HG03175 (cell line): ENCODE data around the gene IRX3.

ENCODE experiments used
- ATAC-seq: cut with Tn5 transposase; IDR thresholded peaks from one replicate; pipeline ENCODE4 v1.9.1; 2021; ENCODE audit warnings: mild to moderate bottlenecking, moderate library complexity; ENCODE audit not compliant: unreplicated experiment

The IRX3 gene

DNA sequence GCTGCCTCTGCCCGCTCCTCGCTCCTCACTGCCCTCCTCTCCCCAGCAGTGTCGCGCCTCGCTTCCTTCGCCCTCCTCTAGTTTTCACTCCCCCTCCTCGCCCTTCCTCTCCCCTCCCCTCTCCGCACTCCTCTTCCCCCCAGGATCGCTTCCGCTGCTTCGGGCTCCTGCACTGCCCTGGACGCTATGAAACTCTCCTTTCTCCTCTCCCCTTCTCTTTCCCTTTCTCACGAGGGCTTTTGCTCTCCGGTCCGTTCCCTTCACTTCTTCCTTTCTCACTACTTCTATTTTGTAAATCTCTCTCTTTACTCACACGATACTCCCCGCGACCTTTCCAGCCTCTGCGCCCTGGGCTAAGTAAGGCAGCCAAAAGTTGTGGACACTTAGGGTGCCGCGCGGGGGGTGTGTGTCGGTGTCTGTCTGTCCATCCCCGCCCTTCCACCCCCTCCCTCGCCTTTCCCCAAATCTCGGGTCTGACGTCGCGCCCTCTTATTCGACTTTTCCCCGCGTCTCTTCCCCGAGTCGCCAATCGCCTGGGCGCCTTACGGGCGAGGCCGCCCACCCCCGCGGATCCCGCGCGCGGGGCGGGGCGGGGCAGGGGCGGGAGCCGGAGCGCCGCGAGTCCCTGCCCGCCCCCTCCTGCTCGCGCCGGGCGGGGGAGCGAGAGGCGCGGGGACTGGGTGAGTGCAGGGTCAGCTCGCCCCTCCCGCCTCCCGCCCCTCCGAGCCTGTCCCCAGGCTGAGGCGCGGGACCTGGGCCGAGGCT, at the start of gene IRX3:
Gene IRX3, minus strand, starts transcription at position 422 of the 765 bp plus-strand sequence. CDS start 737 bp downstream, outside the sequence.
- ATAC-seq: no peak

DNA sequence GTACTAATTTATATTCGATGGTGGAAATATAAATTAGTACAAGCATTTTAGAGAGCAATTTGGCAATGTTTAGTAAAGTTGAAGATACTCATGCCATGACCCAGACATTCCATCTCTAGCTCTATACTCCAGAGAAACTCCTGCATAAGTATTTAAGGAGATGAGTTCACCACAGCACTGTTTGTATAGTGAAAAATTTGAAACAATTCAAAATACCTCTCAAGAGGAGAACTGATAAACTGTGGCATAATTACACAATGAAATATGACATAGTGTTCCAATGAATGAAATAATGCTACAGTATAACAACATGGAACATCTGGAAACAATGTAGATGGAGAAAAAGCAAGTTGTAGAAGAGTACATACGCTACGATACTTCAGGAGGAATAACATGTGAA, 48.6 kb upstream of the IRX3 start:
- no peak for ATAC-seq

DNA sequence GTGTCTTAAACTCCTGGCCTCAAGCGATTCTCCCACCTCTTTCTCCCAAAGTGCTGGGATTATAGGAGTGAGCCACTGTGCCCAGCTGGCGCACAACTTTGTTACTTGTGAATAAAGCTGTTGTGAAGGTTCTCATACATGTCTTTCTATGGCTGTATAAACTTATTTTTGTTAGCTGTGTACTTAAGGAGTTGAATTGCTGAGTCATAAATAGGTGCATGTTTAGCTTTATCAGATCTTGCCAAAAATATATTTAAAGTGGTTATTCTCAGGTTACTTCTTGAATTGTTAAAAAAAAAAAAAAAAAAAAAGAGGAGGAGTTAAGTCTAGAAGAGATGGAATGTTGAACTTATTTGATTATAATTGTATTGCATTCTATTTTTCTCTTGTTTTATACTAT, 47.6 kb upstream of the IRX3 start:
- no peak for ATAC-seq

DNA sequence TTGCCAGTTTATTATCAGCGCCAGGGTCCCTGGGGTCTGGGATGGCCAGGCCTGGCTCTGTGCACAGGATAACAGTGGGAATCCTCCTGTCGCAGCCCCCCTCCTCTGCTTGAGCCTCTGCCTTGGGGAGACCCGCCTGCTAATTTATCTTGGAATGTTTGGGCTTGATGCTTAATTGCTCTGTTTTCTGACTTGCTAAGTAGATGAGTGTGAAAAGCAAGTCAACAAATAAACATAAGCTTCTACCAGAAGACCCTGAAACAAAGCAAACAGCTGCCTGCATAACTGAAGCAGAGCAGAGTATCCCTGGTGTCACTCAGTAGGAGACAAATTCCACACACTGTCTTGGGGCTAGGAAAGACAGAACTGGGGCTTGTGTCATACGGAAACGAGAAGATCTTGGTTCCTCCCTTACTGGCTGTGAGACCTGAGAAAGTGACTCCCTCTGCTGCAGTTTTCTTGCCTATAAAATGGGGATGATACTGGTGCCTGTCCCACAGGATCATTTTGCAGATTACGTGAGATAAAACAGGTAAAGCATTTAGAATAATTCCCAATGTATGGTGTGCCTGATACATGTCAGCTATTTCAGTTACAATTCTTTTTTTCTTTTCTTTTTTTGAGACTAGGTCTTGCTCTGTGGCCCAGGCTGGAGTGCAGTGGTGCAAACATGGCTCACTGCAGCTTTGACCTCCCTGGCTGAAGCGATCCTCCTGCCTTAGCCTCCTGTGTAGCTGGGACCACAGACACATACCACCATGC, 44.8 kb upstream of the IRX3 start:
- ATAC-seq: no peak

DNA sequence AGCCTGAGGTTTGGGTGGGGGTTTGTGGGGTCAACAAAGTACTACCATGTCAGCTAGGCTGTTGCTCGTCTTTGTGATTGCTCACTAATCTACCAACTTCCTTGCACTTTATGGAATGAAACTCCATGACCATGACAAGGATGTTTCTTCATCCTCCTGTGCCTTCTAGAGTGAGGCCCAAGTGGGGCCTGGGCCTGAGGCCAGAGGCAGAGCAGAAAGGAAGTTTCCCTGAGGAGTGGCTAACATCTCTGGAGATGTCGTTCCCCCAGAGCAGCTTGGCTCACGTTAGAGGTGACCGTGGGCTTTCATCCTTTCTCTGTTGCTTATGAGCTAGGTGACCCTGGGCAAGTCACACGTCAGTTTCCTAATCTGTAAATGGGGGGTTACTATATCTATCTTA, 41.0 kb upstream of the IRX3 start:
- no peak for ATAC-seq

DNA sequence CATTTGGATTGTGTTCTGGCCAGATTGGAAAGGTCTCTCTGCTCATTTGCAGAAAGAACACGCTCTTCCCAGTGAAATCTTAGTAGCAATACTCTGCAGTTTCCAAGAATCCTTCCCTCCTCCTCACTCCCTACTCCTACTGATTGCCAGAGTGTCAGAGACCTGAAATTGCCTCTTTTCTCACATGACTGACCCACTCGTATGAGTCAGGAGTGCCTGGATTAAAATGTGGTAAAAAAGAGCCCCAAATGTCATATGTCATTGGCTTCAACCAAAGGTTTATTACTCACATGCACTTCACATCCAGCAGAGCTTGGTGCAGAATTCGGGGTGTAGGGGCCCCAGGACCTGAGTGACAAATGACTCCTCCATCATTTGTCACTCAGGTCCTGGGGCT, 39.7 kb upstream of the IRX3 start:
- ATAC-seq: no peak

DNA sequence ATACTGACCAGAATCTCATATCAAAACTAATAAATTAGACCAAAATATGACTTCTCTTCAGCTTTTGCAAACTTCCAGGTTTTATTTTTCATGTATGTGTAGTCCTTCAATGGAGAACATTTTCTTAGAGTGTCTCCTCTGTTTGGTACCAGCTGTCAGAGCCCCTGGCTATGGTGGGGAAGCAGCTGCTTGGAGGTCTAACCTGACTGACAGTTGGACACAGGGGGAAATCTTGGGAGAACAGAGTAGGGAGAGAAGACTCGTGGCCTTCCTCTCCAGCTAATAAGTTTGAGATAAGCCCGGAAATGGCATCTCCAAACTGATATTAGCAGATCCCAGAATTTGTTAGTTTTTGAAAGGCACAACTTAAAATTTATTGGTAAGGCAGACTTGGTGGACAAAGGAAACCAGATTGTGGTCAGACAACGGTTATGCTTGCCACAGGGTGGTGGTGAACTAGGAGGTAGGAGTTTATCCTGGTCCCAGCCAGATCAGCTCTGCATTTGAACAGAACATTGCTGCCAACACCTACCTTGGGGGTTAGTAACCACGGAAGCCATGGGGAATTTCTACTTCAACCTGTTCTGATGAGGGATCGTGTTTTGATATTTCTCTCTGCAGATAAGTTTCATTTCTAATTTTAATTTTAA, 39.2 kb upstream of the IRX3 start:
- no peak for ATAC-seq

DNA sequence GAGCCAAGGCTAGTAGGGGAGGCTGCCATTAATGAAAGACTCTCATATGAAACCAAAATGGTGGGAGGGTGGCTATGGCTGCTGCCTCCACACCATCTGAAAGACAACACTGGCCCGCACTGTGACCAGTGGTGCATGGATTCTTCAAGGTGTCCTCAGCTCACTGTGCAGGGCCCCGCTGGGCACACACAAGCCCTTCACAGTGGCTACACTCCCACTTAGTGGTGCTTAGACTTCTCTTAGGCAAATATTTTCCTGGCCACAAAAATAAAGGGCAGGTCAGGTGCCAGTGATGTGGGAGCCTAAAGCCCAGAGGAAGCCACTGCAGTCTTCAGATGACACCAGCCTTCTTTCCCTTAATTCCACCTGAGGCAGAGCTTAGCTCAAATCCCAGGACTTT, 38.1 kb upstream of the IRX3 start:
- no peak for ATAC-seq

DNA sequence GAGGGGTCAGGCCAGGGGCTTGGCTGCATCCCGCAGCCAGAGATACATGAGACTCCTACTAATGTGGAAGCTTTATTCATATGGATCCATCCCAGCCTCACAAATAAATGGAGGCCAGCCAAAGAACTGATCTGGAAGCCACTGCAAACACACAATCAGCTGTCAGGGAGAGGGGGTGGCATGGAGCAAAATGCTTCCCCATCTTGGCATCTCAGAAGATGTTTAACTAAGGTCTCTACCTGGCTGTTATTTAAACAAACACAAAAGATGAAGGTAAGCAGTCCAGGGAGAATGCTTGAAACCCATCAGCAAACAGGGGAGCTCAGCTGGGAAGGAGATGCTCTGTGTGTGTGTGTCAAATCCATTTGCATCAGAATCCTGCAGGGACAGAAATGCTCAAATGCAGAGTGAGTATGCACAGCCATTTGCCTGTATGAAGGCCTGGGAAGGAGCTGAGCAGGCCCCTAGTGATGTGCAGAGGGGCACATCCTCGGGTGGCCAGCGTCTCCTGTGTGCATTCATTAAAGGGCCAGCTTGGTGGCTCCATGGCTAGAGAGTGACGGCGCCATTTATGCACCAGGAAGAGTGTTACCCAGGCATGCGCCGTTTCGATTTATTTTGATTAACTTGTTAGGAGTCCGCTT, 34.2 kb upstream of the IRX3 start:
- no peak for ATAC-seq

DNA sequence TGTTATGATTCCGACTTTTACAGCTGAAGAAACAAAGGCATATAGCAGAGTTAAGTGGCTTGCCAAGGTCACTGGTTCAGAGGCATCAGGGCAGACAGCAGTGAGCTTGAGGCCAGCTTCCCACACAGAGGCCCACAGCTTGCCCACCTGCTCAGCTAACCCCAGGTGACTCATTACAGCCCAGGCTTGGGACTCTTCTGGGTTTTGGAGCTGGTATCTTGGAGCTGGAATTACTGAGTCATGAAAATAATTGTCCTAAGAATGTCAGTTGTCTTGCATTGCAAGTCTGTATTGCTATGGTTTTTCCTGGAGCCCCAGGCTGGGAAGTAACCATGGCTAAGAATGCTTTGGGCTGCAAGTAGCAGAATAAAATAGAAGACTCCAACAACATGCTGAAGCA, 32.4 kb upstream of the IRX3 start:
- no peak for ATAC-seq

DNA sequence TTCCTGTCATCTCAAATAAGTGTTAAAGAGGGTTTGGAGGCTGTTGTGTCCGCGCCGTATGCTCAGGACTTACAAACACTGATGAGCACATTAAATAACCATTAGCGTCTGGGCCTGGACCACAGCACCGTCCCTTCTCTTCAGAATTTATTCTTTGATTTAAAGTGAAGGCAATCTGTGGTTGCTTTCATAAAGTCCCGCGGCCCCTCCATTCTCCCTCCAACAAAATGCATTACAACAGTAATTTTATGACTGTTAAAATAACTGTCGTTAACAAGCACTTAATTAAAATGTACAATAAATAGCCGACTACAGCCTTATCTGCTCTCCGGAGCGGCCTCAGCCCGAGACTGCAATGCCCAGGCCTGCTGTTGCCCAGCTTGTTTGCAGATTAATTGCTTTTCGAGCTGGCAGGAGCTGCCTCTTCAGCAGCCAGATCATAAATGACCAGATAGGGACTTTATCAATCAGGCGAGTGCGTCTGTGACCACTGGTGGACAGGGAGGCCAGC, 30.6 kb upstream of the IRX3 start:
- no peak for ATAC-seq

DNA sequence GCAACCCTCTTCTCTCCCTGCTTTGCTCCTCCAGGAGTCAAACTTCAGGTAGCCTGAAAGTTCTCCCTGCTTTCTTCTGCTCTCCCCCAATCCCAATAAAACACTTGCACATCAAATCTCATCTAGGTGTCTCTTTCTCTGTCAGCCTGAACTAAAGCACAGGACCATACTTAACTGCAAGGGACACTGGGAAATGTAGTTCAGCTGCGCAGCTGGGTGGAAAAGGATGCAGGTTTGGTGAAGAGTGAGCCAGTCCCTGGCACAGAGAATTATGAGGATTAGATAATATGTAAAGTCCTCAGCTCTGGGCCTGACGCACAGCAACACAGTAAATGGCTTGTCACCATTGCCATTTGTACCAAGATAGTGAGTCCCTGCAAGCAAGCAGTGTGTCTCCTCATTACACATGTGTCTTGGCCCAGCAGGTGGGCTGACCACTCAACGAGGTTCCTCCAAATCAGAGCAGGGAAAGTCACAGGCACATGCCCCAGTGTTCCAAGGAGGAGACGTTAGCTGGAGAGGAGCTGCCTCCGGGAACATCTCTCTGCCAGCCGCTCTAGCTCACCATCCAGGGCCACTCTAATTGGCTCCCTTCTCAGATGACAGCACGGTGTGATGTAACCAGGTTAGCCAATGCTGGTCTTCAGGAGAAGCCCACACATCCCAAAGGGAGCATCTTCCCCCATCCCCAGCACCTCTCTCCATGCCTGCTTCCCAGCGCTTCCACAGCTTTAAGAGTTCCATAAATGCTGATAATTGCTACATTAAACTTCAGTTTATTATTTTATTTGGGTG, 29.7 kb upstream of the IRX3 start:
- ATAC-seq: no peak

DNA sequence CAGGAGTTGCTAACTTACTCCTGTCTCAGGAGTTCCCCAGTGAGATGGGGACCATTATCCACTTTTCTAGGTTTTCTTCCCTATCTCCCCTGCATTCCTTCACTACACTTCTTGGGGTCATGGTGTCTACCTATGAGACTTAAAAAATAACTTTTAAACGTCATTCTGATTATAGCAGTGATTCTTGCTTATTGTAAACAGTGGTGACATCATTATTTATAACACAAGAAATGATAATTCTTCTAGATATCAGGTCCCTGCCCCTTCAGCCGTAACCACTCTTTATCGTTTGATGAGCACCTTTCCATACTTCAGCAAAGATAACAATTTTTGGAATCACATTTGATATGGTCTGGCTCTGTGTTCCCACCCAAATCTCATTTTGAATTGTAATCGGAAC, 27.2 kb upstream of the IRX3 start:
- ATAC-seq: no peak

DNA sequence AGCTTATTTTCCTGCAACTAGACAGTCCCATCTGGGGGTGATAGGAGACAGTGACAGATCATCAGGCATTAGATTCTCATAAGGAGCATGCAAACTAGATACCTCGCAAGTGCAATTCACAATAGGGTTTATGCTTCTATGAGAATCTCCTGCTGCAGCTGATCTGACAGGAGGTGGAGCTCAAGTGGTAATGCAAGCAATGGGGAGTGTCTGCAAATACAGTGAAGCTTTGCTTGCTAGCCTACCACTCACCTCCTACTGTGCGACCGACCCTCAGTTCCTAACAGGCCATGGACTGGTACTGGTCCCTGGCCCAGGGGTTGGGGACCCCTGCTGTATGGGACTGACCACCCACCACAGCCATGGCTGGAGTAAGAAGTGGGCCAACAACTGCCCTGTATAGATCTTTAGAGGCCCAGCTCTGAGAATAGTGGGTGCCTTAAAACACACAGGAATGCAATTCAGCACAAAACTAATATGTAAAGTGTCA, 26.0 kb upstream of the IRX3 start:
- ATAC-seq: no peak

DNA sequence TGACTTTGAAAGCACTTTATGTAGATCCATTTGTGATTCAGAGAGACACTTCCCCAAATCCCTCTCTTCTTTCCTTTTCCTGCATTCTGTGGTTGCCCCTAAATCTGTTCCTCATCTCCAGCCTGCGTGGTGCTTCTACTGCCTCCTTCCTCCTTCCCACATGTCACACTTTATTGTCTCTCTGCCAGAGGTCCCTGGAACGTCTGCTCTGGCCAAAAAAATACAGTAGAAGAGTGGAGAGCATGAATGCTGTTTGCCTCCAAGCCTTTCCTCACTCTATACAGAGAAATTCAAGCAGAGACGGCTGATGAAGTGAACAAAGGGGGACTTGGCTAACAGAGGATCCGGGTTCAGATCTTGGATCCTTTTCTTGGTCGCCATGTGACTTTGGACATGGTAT, 22.8 kb upstream of the IRX3 start:
- ATAC-seq: no peak

DNA sequence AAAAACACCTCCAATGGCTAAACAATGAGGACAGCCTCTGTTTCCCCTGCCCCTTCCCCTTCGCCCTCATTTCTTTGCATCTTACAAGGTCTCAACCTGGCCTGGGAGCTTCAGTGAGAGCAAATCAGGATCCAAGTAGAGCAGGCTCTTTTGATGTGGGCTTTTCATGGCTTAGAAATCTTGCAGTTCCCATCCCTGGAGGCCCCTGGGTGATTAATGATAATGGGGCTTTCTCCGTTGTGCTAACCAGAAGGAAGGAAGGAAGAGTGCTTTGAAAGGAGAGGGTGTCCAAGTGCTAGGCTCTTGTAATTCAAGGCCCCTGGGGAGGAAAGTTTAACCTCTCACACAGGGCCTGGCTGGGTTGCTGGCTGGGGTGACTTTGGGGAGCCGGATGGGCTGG, 18.5 kb upstream of the IRX3 start:
- ATAC-seq: no peak

DNA sequence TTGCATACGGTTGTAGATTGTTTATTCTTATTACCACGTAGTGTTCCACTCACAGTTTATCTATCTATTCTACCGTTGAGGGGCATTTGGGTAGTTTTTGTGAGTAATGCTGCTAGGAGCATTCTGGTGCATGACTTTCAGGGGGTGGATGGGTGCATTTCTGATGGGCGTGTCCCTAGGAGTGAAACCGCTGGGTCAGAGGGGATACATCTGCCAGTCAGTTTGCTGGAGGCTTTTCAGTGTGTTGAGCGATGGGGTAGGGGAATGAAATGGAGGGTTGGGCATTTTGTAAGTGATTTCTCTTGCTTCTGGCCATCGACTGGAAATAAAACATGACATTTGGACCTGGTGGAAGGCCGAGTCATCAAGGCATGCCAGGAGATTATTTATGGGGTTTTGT, 17.0 kb upstream of the IRX3 start:
- ATAC-seq: no peak

DNA sequence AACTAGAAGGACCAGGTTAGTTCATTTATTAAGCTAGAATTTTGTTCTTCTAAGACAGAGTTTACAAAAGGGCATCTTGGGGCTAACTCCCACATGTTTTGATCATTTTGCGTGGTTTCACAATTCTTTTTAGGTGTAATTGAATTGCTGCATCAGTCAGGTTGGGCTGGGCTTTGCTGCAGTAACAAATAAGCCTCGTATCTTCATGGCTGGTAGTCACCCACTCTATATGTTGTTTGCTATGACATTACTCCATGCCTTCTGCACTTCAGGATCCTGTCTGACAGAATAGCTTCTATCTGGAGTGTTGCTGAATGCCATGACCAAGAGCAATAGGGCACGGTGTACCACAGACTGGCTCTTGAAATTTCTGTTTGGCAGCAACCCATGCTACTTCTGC, 10.6 kb upstream of the IRX3 start:
- ATAC-seq: no peak

DNA sequence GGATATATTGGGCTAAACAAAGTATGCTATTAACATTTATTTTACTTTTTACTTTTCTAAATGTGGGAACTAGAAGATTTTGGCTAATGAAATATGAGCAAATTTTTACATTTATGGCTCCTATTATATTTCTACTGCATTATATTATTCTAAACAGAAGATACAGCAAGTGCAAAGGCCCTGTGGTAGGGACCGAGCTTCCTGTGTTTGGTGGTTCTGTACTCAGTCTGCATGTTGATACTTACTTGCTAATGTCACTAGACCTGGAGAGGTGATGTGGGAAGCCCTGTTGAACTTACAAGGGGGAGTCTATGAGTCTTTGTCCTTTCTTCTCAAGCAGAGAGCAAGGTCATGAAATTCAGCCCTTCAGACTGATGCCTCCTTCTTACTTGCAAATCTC, 10.0 kb upstream of the IRX3 start:
- no peak for ATAC-seq
